Epithelial cell of esophagus (primary cell): Measurements from ENCODE around the gene TCFL5.

Experiments
- DNase-seq: peaks from one replicate; pipeline ENCODE4 v3.0.0; 2010; ENCODE audit warnings: low read depth
- H3K4me3 ChIP-seq: 2 replicates; pipeline ENCODE4 v1.5.1; 2011; ENCODE audit warnings: mild to moderate bottlenecking, low read length, control low read depth
- TF ChIP-seq, protein P1 (sequence below): IDR thresholded peaks from 2 replicates; pipeline ENCODE4 v1.5.1; 2011; ENCODE audit warnings: low read depth, mild to moderate bottlenecking, low read length, control low read depth, inconsistent platforms; ENCODE audit not compliant: insufficient read depth; ENCODE audit errors: missing control alignments

The TCFL5 gene

DNA sequence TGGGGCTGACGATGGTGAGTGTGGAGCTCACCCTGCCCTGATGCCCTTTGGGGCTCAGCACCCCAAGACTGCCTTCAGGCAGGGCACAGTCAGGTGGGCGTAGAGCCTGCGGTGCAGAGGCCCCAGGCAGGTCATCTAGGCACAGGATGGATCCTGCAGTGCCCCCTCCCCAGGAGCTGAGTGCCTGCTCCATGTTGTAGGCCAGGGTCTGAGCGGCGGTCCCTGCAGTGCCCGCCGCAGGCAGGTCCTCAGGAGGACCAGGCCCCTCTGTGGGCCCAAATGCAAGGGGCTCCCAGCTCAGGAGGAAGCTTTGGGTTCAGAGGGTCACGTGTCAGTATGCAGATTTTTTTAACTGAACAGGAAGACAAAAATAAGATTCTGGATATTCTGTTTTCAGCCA is 62.6 kb downstream of the TCFL5 start:
- H3K4me3 ChIP-seq: no peak overlapping the region
- TF ChIP-seq, protein P1, sequence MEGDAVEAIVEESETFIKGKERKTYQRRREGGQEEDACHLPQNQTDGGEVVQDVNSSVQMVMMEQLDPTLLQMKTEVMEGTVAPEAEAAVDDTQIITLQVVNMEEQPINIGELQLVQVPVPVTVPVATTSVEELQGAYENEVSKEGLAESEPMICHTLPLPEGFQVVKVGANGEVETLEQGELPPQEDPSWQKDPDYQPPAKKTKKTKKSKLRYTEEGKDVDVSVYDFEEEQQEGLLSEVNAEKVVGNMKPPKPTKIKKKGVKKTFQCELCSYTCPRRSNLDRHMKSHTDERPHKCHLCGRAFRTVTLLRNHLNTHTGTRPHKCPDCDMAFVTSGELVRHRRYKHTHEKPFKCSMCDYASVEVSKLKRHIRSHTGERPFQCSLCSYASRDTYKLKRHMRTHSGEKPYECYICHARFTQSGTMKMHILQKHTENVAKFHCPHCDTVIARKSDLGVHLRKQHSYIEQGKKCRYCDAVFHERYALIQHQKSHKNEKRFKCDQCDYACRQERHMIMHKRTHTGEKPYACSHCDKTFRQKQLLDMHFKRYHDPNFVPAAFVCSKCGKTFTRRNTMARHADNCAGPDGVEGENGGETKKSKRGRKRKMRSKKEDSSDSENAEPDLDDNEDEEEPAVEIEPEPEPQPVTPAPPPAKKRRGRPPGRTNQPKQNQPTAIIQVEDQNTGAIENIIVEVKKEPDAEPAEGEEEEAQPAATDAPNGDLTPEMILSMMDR: no peak
- DNase-seq: no peak

DNA sequence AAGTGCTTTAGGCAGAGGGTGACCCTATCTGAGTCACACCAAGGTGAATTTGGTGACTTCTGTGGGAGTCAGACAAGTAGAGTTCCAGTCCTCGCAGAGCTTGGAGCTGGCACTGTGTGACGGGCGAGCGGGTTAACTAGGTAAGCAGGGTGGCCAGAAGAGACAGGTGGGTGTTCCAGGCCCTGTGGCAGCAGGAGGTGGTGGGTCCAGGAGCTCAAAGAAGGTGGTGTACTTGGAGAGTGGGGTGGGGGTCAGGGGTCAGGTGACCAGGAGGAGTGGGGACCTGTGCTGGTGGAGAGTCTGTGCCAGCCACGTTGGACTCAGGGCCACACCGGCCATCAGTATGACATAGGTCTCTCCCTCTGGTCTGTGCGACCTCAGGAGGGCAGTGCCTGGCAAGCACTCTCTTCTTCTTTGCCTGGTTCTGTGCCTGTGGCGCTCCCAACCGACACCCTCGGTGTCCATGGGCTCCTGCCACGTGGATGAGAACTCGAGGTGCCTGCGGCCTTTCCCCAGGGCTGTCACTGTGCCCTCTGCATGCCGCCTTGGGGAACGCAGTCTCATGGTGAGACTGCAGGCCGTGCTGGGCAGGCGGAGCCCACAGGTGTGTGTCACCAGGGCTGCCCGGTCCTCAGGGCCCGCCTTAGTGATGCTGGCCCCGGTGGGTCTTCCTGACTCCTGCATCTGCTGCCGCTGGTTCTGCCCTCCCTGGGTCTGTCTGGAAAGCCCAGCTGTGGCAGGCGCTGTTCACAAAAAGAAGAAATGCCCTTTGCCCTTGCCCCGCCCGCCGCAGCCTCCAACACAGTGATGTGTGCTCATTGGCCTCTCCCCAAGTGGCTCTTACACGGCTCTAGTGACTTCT is 63.7 kb downstream of the TCFL5 start:
- no peak overlapping the region for H3K4me3 ChIP-seq
- DNase-seq: no peak
- TF ChIP-seq, protein P1: no peak

DNA sequence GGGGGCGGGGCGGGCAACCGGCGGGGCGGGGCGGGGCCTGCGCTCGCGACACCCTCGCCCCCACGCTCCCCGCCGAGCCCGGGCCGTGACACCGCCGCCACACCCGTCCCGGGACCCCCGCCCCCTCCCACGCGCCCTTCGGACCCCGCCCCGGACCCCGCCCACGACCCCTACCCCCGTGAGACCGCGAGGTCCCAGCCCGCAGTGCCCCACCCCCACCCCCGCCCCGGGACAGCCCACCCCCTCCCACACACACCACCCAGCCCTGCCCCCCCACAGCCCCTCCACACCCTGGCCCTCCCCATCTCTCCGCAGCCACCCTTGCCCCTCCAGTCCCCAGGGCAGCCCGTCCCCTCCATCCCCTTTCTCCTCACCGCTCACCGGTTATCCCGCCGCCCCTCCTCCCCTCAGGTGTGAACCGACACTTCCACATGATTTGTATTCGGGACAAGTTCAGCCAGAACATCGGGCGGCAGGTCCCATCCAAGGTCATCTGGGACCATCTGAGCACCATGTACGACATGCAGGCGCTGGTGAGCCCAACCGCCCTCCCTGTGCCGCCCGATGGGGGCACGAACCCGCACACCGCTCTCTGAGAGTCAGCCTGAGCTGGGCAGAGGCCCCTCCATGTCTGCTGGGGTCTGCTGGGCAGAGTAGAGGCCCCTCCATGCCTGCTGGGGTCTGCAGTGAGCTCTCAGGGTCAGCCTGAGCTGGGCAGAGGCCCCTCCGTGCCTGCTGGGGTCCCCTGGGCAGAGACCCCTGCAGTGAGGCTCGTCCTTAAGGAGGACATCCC is 64.7 kb downstream of the TCFL5 start:
- DNase-seq: no peak
- peak overlapping the region; percentile 53 for H3K4me3 ChIP-seq
- TF ChIP-seq, protein P1: no peak

DNA sequence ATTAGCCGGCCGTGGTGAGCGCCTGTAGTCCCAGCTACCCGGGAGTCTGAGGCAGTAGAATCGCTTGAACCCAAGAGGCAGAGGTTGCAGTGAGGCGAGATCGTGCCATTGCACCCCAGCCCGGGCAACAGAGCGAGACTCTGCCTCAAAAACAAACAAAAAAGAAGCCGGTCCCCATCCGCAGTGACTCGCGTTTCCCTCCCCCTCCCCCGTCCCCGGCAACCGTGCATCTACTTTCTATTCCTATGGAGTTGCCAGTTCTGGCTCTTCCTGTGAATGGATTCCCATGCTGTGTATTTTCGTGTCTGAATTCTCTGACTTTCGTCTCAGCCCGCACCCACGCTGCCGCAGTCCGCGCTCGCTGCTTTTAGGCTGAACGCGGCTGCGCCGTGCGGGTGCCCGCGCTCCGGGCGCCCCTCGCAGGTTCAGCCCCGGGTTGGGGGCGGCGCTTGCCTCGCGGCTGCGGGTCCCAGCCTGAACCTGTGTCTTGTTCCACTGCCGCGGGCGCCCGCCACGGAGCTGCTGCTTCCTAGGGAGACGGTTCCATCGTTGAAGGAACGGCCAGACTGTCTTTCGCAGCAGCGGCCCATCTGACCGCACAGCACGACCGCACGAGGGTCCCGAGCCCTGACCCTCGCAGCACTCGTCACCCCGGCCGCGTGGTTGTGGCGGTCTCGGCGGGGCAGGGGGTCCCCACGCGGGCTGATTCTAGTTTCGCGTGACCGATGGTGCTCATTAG is 66.4 kb downstream of the TCFL5 start:
- TF ChIP-seq, protein P1: no peak
- peak overlapping the region; percentile 55 for H3K4me3 ChIP-seq
- peak; percentile 54 for DNase-seq

DNA sequence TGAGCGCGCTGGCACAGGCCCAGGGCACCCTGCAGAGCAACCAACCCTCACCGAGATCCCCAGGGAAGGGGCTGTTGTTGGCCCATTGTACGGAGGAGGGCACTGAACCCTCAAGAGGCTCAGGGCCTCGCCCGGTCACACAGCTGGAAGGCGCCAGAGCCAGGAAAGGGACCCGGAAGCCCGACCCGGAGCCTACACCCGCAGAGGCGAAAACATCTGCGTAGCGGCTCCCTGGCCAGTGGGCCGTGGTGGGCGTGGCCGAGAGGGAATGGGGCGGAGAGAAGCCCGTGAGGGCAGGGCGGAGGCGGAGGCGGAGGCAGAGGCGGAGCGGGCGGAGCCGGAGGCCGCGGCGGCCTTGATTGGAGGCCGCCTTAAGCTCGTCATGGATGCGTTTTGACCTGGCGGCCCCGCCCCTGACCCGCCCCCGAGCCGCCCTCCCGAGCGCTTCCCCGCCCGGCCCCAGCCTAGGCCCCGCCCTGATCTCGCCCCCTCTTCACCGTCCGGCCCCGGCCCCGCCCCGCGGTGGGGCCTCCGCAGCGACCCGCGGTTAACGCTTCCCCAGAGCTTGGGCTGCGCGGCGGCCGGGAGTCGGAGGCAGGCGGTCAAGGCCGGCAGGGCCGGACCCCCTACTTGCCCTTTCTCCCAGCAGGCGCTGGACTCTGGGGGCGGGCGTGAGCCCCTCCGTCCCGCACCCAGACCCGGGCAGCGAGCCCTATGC is 67.5 kb downstream of the TCFL5 start:
- peak overlapping the region; percentile 55 for H3K4me3 ChIP-seq
- DNase-seq: peak; percentile 96
- TF ChIP-seq, protein P1: no peak

DNA sequence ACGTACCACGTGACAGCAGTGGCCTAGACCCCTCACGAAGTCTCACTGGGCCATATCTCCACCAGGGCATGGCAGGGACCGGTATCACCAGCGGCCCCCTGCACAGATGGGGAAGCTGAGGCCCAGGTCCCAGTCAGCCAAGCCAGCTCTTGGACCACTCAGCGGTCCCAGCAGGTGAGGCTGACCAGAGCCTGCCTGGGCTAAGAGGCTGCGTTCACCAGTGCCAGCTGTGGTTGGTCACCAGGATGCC is 67.9 kb downstream of the TCFL5 start:
- TF ChIP-seq, protein P1: no peak
- DNase-seq: no peak
- H3K4me3 ChIP-seq: peak overlapping the region; percentile 25
